GM20000 (cell line): ENCODE results near the gene TNFRSF8.

ENCODE experiments used
- DNase-seq: peaks from one replicate; pipeline ENCODE4 v3.0.0; 2012; ENCODE audit warnings: low spot score
- TF ChIP-seq, protein P1 (sequence below): IDR thresholded peaks from 2 replicates; pipeline ENCODE4 v1.5.1; 2012; ENCODE audit warnings: mild to moderate bottlenecking, control low read depth; ENCODE audit errors: extremely low read depth, missing control alignments

Gene TNFRSF8

DNA sequence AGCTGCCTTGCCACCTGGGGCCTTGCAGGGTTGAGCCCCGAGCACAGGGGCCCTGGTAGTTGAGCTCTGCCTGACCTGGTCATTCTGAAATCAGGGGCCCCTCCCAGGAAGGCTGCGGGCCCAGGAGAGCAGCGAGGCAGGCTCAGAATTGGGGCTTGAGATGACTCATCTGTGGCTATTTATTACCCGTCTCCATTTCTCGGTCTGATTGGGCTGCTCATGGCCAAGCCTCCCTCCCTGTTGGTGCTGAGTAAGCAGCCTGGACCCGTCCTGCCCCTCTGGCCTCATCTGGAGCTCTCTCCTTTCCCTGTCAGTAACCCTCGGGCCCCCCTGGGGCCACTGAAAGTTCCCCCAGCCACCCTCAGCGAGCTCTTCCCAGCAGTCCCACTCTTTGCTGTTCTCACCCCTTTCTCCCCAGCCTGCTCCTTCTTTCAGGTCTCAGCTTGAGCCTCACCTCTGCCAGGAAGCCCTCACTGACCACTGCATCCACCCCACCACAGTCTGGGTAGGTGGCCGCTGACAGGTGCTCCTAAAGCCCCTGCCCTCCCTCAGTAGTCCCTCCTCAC is 11.0 kb upstream of the TNFRSF8 start:
- DNase-seq = peak; percentile 82
- TF ChIP-seq, protein P1, sequence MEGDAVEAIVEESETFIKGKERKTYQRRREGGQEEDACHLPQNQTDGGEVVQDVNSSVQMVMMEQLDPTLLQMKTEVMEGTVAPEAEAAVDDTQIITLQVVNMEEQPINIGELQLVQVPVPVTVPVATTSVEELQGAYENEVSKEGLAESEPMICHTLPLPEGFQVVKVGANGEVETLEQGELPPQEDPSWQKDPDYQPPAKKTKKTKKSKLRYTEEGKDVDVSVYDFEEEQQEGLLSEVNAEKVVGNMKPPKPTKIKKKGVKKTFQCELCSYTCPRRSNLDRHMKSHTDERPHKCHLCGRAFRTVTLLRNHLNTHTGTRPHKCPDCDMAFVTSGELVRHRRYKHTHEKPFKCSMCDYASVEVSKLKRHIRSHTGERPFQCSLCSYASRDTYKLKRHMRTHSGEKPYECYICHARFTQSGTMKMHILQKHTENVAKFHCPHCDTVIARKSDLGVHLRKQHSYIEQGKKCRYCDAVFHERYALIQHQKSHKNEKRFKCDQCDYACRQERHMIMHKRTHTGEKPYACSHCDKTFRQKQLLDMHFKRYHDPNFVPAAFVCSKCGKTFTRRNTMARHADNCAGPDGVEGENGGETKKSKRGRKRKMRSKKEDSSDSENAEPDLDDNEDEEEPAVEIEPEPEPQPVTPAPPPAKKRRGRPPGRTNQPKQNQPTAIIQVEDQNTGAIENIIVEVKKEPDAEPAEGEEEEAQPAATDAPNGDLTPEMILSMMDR = no peak

DNA sequence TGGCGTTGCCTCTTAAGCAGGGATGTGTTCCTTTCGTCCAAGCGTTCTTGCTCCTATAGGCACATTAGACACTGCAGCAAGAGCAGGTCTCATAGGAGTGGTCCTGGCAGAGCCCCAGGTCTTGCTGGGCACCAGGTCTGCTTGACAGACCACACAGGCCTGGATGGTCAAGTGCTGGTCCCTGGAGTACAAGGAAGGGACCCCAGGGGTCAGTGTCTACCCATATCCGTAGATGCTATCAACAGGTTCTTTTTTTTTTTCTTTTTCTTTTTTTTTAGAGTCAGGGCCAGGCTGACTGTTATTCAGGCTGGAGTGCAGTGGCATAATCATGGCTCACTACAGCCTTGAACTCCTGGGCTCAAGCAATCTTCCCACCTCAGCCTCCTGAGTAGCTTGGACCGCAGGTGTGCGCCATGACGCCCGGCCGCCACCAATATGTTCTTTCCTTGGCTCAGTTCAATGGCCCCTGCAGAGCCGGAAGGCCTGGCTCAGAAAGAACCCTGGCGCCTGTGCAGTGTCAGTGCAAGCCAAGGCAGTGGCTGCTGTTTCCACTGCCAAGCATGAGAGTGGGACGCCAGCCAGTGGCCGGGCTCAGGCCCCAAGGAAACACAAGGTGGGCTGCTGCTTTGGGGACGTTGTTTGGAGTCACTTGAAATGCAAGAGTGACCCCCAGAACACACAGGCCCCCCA is 10.0 kb upstream of the TNFRSF8 start:
- TF ChIP-seq, protein P1 = no peak
- no peak for DNase-seq

DNA sequence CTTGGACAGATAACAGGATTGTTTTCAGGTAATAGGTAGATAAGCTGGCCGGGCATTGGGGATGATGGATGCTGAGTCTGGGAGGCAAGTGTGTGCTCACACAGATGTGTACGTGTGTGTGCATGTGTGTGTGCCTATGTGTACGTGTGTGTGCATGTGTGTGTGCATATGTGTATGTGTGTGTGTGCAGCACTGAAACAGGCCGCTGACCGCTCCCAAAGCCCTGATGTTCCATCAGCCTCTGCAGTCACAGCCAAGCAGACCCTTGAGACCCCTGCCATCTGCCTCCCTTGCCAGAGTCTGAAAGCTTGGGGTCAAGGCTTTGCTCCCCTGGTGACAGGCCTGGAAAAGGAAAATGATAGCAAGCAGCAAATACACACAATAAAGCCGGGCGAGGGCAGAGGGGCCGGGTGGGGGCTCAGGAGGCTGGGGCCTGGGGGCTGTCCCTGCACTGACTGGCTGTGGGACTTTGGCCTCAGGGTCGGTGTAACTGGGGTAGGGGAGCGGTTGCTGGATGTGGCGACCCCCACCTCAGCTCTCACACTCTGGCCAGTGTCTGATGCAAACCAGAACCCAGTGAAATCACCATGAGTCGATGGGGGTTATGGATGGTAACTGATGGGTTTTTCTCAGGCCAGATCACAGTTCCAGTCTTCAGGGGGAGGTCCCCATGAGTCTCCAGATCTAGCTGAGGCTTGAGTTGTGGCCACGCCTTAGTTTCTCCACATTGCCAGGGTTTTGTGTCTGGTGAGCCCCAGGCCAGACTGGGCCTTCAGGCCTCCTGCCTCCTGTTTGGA is 9.2 kb upstream of the TNFRSF8 start:
- peak; percentile 69 for DNase-seq
- TF ChIP-seq, protein P1 = no peak

DNA sequence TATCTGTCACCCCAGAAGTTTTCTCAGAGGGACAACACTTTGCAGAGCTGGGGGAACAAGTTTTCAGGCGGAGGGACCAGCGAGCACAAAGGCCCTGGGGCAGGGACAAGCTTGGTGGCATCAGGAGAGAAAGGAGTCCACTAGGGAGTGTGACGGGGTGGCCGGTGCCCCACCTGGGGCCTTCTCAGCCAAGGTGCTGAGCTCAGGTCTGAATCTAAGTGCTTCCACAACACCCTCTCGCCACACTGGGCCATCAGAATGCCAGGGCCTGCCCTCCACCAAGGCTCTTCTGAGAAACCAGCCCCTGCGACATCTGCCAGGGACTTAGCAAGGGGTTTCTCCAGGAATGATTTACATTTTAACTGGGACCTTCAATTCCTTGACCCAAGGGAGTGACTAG is 7.8 kb upstream of the TNFRSF8 start:
- TF ChIP-seq, protein P1 = no peak
- DNase-seq = no peak

DNA sequence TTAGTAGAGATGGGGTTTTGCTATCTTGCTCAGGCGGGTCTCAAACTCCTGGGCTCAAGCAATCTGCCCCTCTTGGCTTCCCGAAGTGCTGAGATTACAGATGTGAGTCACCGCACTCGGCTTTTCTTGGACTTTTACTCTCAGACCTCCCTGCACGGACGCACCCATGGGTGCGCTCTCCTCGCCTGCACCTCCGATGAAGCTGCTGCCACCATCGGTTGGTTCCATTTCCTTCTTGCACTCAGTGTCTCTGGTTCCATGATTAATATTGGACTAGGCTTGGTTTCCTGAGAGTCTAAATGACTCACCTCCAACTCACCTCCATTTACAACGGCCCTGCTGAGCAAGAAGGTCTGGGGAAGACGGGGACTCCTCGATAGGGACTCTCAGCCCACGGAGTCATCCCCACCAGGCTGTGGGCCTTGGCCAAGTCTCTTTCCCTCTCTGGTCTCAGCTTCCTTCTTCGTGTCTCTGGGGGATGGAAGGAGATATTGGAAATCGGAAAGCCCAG is 6.7 kb upstream of the TNFRSF8 start:
- DNase-seq = no peak
- TF ChIP-seq, protein P1 = no peak

DNA sequence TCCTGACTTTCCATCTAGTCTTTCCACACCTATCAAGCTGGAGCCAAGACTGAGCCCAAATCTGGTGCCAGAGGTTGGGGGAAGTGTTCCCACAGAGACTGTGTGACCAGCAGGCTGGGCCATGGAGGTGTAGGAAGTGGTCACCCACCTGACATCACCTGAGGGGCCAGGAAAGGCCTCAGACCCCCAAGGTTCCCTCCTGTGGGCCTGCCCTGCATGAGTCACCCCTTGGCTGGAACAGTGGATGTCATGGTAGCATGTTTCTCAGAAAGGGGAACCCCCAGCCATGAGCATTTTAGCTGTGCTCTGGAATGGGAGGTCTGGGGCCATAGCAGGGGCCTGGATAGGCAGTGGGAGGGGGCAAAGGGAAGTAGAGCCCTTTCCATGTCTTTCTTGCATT is 5.7 kb upstream of the TNFRSF8 start:
- peak; percentile 55 for DNase-seq
- TF ChIP-seq, protein P1 = no peak
